Neuronal stem cell (in vitro differentiated cells): Measurements from ENCODE around the gene CELF4.

Experiments
- DNase-seq: peaks from one replicate; pipeline ENCODE4 v3.0.0-alpha.2; 2013; ENCODE audit warnings: low spot score
- H2AFZ ChIP-seq: one replicate; pipeline ENCODE4 v1.6.1; 2013; ENCODE audit warnings: mild to moderate bottlenecking, low read length, inconsistent platforms
- H2AK5ac ChIP-seq: 2 replicates; pipeline ENCODE4 v1.6.1; 2013; ENCODE audit warnings: low read depth, mild to moderate bottlenecking, inconsistent platforms, low read length, moderate library complexity, mixed read lengths
- H2BK120ac ChIP-seq: 2 replicates; pipeline ENCODE4 v1.6.1; 2013; ENCODE audit warnings: low read depth, mild to moderate bottlenecking, inconsistent platforms, low read length, moderate library complexity, mixed read lengths
- H2BK12ac ChIP-seq: one replicate; pipeline ENCODE4 v1.6.1; 2013; ENCODE audit warnings: low read length, inconsistent platforms
- H2BK15ac ChIP-seq: 2 replicates; pipeline ENCODE4 v1.6.1; 2013; ENCODE audit warnings: mild to moderate bottlenecking, low read length, inconsistent platforms, mixed read lengths
- H2BK5ac ChIP-seq: one replicate; pipeline ENCODE4 v1.6.1; 2013; ENCODE audit warnings: inconsistent platforms, mild to moderate bottlenecking, low read length, moderate library complexity
- H3K14ac ChIP-seq: one replicate; pipeline ENCODE4 v1.6.1; 2013; ENCODE audit warnings: low read length, inconsistent platforms
- H3K18ac ChIP-seq: 2 replicates; pipeline ENCODE4 v1.6.1; 2013; ENCODE audit warnings: low read length, inconsistent platforms
- H3K23ac ChIP-seq: 2 replicates; pipeline ENCODE4 v1.6.1; 2013; ENCODE audit warnings: low read depth, mild to moderate bottlenecking, mixed read lengths, low read length, inconsistent platforms; ENCODE audit not compliant: poor library complexity
- H3K27ac ChIP-seq: replicated peaks from 3 replicates; pipeline ENCODE4 v1.5.1; 2013; ENCODE audit warnings: low read length, inconsistent platforms
- H3K27me3 ChIP-seq, 3 experiments: 2 replicates each; pipeline ENCODE4 v1.6.1; 2013; ENCODE audit warnings: low read length in 3 of 3, mild to moderate bottlenecking in 2 of 3, inconsistent platforms in 1 of 3, low read depth in 1 of 3, mixed read lengths in 1 of 3, moderate library complexity in 1 of 3; ENCODE audit not compliant: control insufficient read depth in 3 of 3, insufficient read depth in 3 of 3
- H3K36me3 ChIP-seq, 2 donors: replicated peaks in 1 of 2; 2 replicates each; pipeline ENCODE4 v1.6.1; 2013; ENCODE audit warnings: low read length in 2 of 2; ENCODE audit not compliant: control insufficient read depth in 2 of 2, insufficient read depth in 2 of 2
- H3K4ac ChIP-seq: 2 replicates; pipeline ENCODE4 v1.6.1; 2013; ENCODE audit warnings: inconsistent platforms, mild to moderate bottlenecking, low read length, moderate library complexity
- H3K4me1 ChIP-seq, 2 donors: 1 replicate in 1 of 2; 2 replicates in 1 of 2; pipeline ENCODE4 v1.6.1; 2013; ENCODE audit warnings: low read length in 2 of 2, low read depth in 1 of 2; ENCODE audit not compliant: control insufficient read depth in 2 of 2, insufficient read depth in 1 of 2
- H3K4me2 ChIP-seq: one replicate; pipeline ENCODE4 v1.6.1; 2013; ENCODE audit warnings: mild to moderate bottlenecking, low read length, inconsistent platforms; ENCODE audit not compliant: insufficient read depth, poor library complexity, severe bottlenecking
- H3K4me3 ChIP-seq, 2 donors: 2 replicates each; pipeline ENCODE4 v1.5.1; 2013; ENCODE audit warnings: low read length in 2 of 2, mild to moderate bottlenecking in 2 of 2, inconsistent platforms in 1 of 2, moderate library complexity in 1 of 2
- H3K79me1 ChIP-seq: one replicate; pipeline ENCODE4 v1.6.1; 2013; ENCODE audit warnings: low read depth, mild to moderate bottlenecking, inconsistent platforms, low read length, moderate library complexity
- H3K9ac ChIP-seq: one replicate; pipeline ENCODE4 v1.6.1; 2013; ENCODE audit warnings: mild to moderate bottlenecking, low read depth, low read length, inconsistent platforms; ENCODE audit not compliant: poor library complexity
- H3K9me3 ChIP-seq, 2 donors: replicated peaks in 1 of 2; 2 replicates each; pipeline versions ENCODE3 to v1.6.1; 2013; ENCODE audit warnings: low read length in 2 of 2, mild to moderate bottlenecking in 2 of 2, inconsistent platforms in 1 of 2, low read depth in 1 of 2, mixed read lengths in 1 of 2, moderate library complexity in 1 of 2; ENCODE audit not compliant: control insufficient read depth in 2 of 2, insufficient read depth in 1 of 2
- H4K8ac ChIP-seq: one replicate; pipeline ENCODE4 v1.6.1; 2013; ENCODE audit warnings: low read depth, mild to moderate bottlenecking, inconsistent platforms, low read length, moderate library complexity
- H4K91ac ChIP-seq: one replicate; pipeline ENCODE4 v1.6.1; 2013; ENCODE audit warnings: low read length, low read depth, mild to moderate bottlenecking, inconsistent platforms; ENCODE audit not compliant: poor library complexity
- WGBS, 2 donors: extraction: QIAGEN DNeasy Blood & Tissue Kit; methylation state at CpG; one replicate each; pipeline ENCODE4 v1.1.7; 2013; ENCODE audit warnings: missing lambda C conversion rate in 2 of 2, mixed read lengths in 1 of 2; ENCODE audit not compliant: insufficient read length in 2 of 2, insufficient replicate concordance in 1 of 2; ENCODE audit errors: extremely low coverage in 2 of 2; 5-methylcytosine and 5-hydroxymethylcytosine counted together

Gene CELF4

DNA sequence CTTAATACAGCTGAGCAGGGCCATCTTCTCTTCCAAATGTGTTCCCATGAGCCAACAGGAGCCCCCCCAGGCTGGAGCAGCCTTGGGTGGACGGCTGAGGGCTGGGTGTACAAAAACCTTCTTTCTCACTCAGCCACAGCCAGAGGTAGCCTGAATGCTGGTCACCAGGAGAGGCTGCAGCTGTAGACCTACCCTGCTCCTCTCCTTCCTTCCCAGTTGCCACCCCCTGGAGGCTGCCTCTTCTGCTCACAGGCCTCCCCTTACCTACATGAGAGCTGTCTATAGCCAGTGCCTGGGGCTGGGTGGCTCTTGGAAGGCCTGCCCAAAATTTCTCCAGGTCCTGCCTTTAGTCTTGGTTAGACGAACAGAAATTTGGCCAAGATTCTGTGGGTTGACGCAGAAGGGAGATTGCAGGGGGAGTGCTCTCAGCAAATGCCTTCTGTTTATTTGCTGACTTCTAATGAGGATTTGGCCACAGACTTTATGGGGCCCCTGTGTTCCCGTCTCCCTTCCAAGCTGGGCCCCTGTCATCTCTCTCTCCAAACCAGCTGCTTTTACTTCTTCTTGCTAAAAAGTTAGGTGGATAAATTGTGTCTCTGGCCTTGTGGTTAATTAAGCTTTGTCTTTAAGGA lies 18.3 kb downstream of the CELF4 start:
- Histone ChIP-seq H2BK12ac (no peak overlapping the region), H4K91ac (no peak overlapping the region), H3K9me3 (no peaks in the 10 kb centered on the region), H3K9ac (no peak overlapping the region), H3K4me2 (no peak overlapping the region), H2BK5ac (no peak overlapping the region), H3K14ac (no peak overlapping the region), H3K27ac (no peak overlapping the region), H3K4me3 (no peak overlapping the region), H2AFZ (no peak overlapping the region), H3K23ac (no peak overlapping the region), H3K27me3 (peaks cover 0 to 4% (median 0%) of the 10 kb centered on the region in 3 experiments), H3K36me3 (no peaks in the 10 kb centered on the region), H2BK15ac (no peak overlapping the region), H2AK5ac (no peak overlapping the region), H3K18ac (no peak overlapping the region), H3K4me1 (peaks cover 0 to 12% of the 10 kb centered on the region in 2 donors), H3K4ac (no peak overlapping the region), H2BK120ac (no peak overlapping the region), H3K79me1 (no peaks in the 10 kb centered on the region), H4K8ac (no peak overlapping the region)
- WGBS, 2 donors, result no CpG with 5 or more reads among the region's 4 CpGs
- DNase-seq, result no peak

DNA sequence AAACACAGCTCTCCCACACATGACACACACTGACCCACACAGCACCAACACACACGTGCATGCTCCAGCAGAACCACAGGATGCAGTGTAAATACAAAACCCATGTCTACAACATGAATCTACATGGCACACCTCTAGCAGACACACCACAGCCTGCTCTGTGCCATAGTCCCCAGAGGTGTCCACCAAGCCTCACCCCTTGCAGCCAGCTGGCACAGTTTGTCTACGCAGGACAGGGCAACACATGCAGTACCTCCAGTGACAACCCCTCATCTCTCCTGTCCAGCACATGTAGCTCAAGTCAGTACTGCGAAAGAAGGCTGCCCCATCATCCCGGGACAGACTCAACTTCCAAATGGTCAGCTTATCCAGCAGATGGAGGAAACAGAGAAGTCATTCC lies 18.9 kb downstream of the CELF4 start:
- no peak overlapping the region for H3K4me3 ChIP-seq
- no peak overlapping the region for H3K9ac ChIP-seq
- no peak overlapping the region for H2BK15ac ChIP-seq
- H3K23ac ChIP-seq, result no peak overlapping the region
- no peak overlapping the region for H3K27ac ChIP-seq
- H2BK12ac ChIP-seq, result no peak overlapping the region
- peaks cover 0 to 12% of the 10 kb centered on the region in 2 donors for H3K4me1 ChIP-seq
- no peak overlapping the region for H4K8ac ChIP-seq
- H3K36me3 ChIP-seq, result no peaks in the 10 kb centered on the region
- no peaks in the 10 kb centered on the region for H3K9me3 ChIP-seq
- no peak for DNase-seq
- no peak overlapping the region for H3K4ac ChIP-seq
- no peak overlapping the region for H3K18ac ChIP-seq
- no peak overlapping the region for H2AFZ ChIP-seq
- WGBS, 2 donors, result no CpG with 5 or more reads among the region's 4 CpGs
- H3K79me1 ChIP-seq, result no peaks in the 10 kb centered on the region
- no peak overlapping the region for H2AK5ac ChIP-seq
- H3K14ac ChIP-seq, result peak overlapping the region; percentile 3
- no peak overlapping the region for H4K91ac ChIP-seq
- H2BK5ac ChIP-seq, result no peak overlapping the region
- H3K4me2 ChIP-seq, result no peak overlapping the region
- peaks cover 0 to 4% (median 0%) of the 10 kb centered on the region in 3 experiments for H3K27me3 ChIP-seq
- H2BK120ac ChIP-seq, result no peak overlapping the region

DNA sequence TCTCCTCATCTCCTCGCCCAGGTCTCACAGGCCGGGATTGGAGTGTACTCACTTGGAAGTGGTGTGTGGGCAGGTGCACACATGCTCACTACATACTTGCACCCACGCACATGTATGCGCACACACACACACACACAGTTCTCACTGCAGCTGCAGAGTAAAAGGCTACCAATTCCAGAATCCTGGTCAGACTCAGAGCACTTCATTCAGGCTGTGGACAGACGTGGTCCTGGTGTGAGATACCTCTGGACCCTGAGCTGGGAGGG lies 19.4 kb downstream of the CELF4 start:
- Histone ChIP-seq H3K23ac (no peak overlapping the region), H3K4me2 (no peak overlapping the region), H3K18ac (no peak overlapping the region)

DNA sequence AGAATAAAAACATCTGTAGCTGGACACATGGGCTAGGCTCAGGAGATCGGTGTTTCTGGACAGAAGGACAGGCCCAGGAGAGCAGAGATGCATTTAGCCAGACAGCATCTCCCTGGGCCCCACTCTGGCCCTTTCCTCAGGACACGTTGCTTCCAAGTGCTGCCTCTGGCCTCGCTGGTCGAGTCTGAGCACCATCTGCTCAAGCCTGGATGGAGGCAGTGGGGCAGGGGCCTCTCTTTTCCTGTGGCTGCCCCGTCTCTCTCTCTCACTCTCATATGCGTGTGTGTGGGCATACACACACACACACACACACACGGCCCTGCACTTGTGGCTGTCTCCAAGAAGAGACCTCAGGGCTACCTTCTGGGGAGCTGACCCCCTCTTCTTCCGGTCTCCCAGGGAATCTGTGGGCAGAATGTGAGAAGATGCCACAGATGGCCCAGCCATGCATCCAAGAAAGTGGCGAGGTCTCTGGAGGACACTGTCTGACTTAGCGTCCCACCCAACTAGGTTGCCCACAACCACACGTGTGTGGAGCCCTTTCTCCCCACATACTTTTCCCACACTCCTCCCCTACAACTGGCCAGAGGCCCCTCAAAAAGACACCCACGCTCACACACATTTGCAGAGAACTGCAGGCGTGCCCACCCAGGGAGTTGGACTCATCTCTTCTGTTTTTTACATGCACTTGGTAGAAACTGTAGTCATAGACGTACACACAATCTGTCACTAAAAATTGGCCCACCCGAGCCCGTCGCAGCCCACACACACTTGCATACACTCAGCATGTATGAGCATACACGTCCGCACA lies 19.9 kb downstream of the CELF4 start:
- H3K9me3 ChIP-seq, result no peaks in the 10 kb centered on the region
- H3K36me3 ChIP-seq, result no peaks in the 10 kb centered on the region
- no peak overlapping the region for H4K91ac ChIP-seq
- peak overlapping the region; percentile 42 for H2BK5ac ChIP-seq
- H3K27ac ChIP-seq, result no peak overlapping the region
- H3K4me2 ChIP-seq, result no peak overlapping the region
- peak overlapping the region; percentile 77 for H3K18ac ChIP-seq
- H4K8ac ChIP-seq, result no peak overlapping the region
- H2BK120ac ChIP-seq, result no peak overlapping the region
- DNase-seq, result no peak
- no CpG with 5 or more reads among the region's 19 CpGs for WGBS, 2 donors
- H2AFZ ChIP-seq, result no peak overlapping the region
- H3K14ac ChIP-seq, result no peak overlapping the region
- no peak overlapping the region for H3K23ac ChIP-seq
- peaks cover 0 to 6% (median 0%) of the 10 kb centered on the region in 3 experiments for H3K27me3 ChIP-seq
- no peak overlapping the region for H3K9ac ChIP-seq
- H3K79me1 ChIP-seq, result no peaks in the 10 kb centered on the region
- H2BK12ac ChIP-seq, result no peak overlapping the region
- H3K4ac ChIP-seq, result peak overlapping the region; percentile 2
- peak overlapping the region; percentile 60 for H2AK5ac ChIP-seq
- peaks cover 0 to 13% of the 10 kb centered on the region in 2 donors for H3K4me1 ChIP-seq
- H2BK15ac ChIP-seq, result peak overlapping the region; percentile 33
- H3K4me3 ChIP-seq, result peak overlapping the region in 1 of 2 donors; percentile 26

More for the DNA sequence above, 19.4 kb downstream of the CELF4 start:
- H2BK5ac ChIP-seq, result no peak overlapping the region
- no peak overlapping the region for H3K27ac ChIP-seq
- no CpG with 5 or more reads among the region's 5 CpGs for WGBS, 2 donors
- H3K4me1 ChIP-seq, result peaks cover 0 to 12% of the 10 kb centered on the region in 2 donors
- no peak overlapping the region for H2AFZ ChIP-seq
- H2BK12ac ChIP-seq, result no peak overlapping the region
- no peak overlapping the region for H2BK15ac ChIP-seq
- no peak overlapping the region for H2AK5ac ChIP-seq
- H3K4me3 ChIP-seq, result peak overlapping the region in 1 of 2 donors; percentile 26
- H3K4ac ChIP-seq, result no peak overlapping the region
- no peak overlapping the region for H4K91ac ChIP-seq
- no peak for DNase-seq
- H2BK120ac ChIP-seq, result no peak overlapping the region
- no peaks in the 10 kb centered on the region for H3K79me1 ChIP-seq
- H3K27me3 ChIP-seq, result peaks cover 0 to 4% (median 0%) of the 10 kb centered on the region in 3 experiments
- H3K36me3 ChIP-seq, result no peaks in the 10 kb centered on the region
- H3K9ac ChIP-seq, result no peak overlapping the region
- no peaks in the 10 kb centered on the region for H3K9me3 ChIP-seq
- H4K8ac ChIP-seq, result no peak overlapping the region
- no peak overlapping the region for H3K14ac ChIP-seq
